ENCODE measurements around the gene NKAIN1.
"Not testable (repeated sequence)": the region's sequence is repeated elsewhere in the genome, so short reads cannot be mapped to it uniquely, and the experiment has no call there.

DNA sequence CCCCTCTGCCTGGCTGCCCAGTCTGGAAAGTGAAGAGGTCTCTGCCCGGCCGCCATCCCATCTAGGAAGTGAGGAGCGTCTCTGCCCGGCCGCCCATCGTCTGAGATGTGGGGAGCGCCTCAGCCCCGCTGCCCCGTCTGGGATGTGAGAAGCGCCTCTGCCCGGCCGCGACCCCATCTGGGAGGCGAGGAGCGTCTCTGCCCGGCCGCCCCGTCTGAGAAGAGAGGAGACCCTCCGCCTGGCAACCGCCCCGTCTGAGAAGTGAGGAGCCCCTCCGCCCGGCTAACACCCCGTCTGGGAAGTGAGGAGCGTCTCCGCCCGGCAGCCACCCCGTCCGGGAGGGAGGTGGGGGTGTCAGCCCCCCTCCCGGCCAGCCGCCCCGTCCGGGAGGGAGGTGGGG is 63.4 kb downstream of the NKAIN1 start:
- TF ChIP-seq CTCF (IDR thresholded peaks at IDR 0.05; ENCODE audit: low read depth, low read length, poor library complexity, severe bottlenecking); EZH2phosphoT487 (IDR thresholded peaks at IDR 0.05; ENCODE audit: borderline replicate concordance, low read length): not testable (repeated sequence)

Measured in DOHH2 (cell line).